Activated T-cell treated with anti-CD3 and anti-CD28 coated beads for 48 hours (primary cell): ENCODE measurements around the gene CCT8L2.
"Not testable (repeated sequence)": the region's sequence is repeated elsewhere in the genome, so short reads cannot be mapped to it uniquely, and the experiment has no call there.

Experiments
- DNase-seq: peaks from one replicate; pipeline ENCODE4 v3.0.0-alpha.2; 2020; ENCODE audit warnings: low read depth

CCT8L2 gene

GRCh38 chr22:16595251-16595650 is 2.6 kb upstream of the CCT8L2 start:
- DNase-seq = not testable (repeated sequence)

DNA sequence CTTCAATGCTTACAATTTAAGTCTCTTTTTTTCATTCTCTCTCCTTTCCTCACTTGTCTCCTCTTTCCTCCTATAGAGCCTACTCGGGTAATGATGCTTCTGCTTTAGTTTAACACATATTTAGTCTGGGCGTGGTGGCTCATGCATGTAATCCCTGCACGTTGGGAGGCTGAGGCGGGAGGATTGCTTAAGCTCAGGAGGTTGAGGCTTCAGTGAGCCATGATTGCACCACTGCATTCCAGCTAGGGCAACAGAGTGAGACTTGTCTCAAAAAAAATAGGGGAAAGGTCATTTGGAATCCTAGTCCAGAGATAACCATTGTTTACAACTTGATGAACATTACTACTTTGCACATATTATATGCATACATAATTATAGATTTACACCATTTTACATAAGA is 1.4 kb upstream of the CCT8L2 start:
- no peak for DNase-seq

DNA sequence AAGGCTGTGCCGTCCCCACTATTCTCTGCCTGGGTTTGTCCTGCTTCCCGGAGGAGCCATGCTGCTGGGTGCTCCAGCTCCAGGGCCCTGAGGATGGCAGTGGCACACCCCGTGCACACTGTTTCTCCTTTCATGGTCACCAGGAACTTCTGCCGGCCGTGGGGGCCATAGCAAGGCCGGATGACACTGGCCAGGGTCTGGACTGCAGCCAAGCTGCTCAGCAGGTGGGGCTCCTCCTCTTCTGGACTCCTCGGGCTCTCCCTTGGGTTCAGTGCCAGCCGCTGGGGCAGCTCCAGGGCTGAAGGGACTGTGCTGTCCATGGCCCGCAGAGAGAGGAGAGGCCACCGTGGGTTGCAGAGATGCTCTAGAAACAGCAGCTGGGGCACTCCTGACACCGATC is 379 bp downstream of the CCT8L2 start:
- DNase-seq = not testable (repeated sequence)

DNA sequence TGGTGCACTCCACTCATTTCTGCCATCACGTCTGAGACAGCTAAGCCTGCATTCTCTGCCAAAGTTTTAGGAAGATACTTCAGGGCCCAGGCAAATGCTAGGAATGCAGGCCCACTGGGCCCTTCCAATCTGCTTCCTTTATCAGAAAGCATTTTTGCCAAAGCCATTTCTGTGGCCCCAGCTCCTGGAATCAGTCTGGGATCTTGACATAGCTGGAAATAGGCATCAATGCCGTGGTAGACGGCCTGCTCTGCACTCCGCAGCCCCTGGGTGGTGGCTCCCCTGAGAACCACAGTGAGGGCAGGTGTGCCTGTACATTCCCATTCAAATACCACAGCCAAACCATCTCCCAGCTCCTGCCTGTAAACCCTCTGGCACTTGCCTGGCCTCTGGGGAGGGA is 1.5 kb downstream of the CCT8L2 start:
- not testable (repeated sequence) for DNase-seq

DNA sequence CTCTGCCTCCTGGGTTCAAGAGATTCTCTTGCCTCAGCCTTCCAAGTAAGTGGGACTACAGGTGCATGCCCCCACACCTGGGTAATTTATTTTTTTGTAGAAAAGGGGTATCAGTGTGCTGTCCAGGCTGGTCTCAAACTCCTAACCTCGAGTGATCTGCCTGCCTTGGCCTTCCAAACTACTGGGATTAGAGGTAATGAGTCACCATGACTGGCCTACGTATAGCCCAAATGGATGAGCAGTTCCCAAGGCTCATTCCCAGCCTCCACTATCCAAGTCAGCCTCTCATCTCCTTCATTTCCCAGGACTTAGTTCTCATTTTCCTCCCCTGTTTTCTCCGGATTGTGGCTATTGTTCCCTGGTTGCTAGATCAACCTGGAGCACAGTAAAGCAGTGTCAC is 5.6 kb downstream of the CCT8L2 start:
- DNase-seq = no peak

- DNase-seq = no peak
These were observed 6.4 kb downstream of the CCT8L2 start for GRCh38 chr22:16586170-16586569.

DNA sequence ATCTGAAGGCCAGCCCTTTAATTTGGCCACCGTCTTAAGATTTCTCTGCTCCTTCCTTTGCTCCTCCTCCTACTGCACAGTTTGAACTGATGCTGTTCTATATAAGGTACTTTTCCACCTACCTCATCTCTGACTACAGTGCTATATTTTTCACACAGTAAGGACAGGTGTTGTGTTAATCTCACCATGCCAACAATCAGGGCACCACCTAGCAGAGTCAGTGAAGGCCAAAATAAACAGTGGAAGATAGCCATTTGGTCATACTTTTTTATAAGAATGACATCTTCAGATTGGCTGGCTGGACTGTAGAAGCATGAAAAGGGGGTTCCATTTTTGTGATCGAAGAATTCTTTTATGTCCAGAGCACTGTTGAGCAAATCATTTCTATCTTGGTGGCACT is 11.7 kb downstream of the CCT8L2 start:
- DNase-seq = not testable (repeated sequence)

DNA sequence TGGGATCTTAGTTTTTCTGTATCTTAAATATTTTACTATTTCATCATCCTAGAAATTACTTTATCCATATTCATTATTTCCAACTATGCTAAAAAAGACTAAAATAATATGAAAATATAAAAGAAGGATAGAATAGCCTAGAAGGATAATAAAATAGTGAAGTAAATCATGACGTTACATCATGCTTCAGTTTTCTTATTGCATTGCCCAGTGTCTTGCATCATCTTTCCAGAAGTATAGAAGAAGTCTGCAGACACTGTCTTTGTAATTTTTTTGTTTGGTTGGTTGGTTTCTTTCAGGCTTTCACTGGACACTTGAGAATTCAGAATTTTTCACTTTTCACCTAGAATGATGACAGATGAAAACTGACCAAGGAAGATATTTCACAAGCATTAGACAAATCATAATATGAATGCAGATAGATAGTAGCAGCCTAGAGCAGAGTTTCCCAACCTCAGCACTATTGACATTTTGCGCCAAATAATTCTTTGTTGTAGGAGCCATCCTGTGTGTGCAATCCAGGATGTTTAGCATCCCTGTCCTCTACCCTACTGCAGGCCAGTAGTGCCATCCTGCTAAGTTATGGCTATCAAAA is 23.3 kb downstream of the CCT8L2 start:
- DNase-seq = not testable (repeated sequence)

DNA sequence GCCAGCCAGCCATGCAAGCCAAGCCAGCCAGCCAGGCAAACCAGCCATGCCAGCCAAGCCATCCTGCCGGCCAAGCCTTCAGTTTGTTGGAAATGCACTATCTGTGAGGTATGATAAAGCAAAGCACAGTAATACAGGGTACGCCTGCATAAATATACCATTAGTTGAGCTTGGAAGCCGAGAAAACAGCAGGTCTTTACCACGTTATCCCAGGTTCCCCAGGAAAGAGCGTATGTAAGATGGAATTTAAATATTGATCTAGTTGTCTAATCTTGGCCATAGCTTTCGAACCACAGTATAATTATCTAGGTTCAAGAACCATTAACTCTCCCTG is 24.2 kb downstream of the CCT8L2 start:
- DNase-seq = no peak

DNA sequence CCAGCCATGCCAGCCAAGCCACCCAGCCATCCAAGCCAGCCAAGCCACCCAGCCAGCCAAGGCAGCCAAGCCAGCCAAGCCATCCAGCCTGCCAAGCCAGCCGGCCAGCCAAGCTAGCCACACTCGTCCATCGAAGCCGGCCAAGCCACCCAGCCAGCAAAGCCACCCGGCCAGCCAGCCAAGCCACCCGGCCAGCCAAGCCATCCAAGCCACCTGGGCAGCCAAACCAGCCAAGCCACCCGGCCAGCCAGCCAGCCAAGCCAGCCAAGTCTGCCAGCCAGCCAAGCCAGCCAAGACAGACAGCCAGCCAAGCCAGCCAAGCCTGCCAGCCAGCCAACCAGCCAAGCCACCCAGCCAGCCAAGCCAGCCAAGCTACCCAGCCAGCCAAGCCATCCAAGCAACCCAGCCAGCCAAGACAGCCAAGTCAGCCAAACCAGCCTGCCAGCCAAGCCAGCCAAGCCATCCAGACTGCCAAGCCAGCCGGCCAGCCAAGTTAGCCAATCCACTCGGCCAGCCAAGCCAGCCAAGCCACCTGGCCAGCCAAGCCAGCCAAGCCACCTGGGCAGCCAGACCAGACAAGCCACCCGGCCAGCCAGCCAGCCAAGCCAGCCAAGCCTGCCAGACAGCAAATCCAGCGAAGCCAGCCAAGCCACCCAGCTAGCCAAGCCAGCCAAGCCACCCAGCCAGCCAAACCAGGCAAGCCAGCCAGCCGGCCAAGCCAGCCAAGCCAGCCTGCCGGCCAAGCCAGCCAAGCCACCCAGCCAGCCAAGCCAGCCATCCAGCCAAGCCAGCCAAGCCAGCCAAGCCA is 24.8 kb downstream of the CCT8L2 start:
- not testable (repeated sequence) for DNase-seq

GRCh38 chr22:16566421-16567151 is 26.0 kb downstream of the CCT8L2 start:
- DNase-seq = not testable (repeated sequence)

DNA sequence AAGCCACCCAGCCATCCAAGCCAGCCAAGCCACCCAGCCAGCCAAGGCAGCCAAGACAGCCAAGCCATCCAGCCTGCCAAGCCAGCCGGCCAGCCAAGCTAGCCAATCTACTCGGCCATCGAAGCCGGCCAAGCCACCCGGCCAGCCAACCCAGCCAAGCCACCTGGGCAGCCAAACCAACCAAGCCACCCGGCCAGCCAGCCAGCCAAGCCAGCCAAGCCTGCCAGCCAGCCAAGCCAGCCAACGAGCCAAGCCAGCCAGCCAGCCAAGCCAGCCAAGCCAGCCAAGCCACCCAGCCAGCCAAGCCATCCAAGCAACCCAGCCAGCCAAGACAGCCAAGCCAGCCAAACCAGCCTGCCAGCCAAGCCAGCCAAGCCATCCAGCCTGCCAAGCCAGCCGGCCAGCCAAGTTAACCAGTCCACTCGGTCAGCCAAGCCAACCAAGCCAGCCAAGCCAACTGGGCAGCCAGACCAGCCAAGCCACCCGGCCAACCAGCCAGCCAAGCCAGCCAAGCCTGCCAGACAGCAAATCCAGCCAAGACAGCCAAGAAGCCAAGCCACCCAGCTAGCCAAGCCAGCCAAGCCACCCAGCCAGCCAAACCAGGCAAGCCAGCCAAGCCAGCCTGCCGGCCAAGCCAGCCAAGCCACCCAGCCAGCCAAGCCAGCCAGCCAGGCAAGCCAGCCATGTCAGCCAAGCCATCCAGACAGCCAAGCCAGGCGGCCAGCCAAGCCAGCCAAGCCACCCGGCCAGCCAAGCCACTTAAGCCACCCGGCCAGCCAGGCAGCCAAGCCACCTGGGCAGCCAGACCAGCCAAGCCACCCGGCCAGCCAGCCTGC is 26.8 kb downstream of the CCT8L2 start:
- DNase-seq = not testable (repeated sequence)

DNA sequence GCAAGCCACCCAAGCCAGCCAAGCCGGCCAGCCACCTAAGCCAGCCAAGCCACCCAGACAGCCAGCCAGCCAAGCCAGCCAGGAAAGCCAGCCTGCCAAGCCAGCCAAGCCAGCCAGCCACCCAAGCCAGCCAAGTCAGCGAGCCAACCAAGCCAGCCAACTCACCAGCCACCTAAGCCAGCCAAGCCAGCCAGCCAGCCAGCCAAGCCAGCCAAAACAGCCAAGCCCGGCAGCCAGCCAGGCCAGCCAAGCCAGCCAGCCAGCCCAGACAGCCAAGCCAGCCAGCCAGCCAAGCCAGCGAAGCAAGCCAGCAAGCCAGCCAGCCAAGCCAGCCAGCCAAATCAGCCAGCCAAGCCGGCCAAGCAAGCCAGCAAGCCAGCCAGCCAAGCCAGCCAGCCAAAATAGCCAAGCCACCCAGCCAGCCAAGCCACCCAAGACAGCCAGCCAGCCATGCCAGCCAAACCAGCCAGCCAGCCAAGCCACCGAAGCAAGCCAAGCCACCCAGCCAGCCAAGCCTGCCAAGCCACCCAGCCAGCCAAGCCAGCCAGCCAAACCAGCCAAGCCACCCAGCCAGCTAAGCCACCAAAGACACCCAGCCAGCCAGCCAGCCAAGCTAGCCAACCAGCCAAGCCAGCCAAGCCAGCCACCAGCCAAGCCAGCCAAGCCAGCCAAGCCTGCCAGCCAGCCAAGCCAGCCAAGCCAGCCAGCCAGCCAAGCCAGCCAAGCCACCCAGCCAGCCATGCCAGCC is 27.6 kb downstream of the CCT8L2 start:
- not testable (repeated sequence) for DNase-seq

- DNase-seq = no peak
These were observed 28.8 kb downstream of the CCT8L2 start for GRCh38 chr22:16563555-16564520.

DNA sequence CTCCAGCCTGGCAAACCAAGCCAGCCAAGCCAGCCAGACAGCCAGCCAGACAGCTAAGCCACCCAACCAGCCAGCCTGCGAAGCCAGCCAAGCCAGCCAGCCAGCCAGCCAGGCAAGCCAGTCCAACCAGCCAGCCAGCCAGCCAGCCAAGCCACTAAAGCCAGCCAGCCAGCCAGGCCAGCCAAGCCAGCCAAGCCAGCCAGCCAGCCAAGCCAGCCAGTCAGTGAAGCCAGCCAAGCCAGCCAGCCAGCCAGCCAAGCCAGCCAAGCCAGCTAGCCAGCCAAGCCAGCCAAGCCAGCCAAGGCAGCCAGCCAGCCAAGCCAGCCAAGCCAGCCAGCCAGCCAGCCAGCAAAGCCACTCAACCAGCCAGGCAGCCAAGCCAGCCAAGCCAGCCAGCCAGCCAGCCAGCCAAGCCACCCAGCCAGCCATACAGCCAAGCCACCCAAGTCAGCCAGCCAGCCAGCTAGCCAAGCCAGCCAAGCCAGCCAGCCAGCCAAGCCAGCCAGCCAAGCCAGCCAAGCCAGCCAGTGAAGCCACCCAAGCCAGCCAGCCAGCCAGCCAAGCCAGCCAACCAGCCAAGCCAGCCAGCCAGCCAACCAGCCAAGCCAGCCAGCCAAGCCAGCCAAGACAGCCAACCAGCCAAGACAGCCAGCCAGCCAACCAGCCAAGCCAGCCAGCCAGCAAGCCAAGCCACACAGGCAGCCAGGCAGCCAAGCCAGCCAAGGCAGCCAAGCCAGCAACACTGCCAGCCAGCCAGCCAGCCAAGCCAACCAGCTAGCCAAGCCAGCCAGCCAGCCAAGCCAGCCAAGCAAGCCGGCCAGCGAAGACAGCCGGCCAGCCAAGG is 29.7 kb downstream of the CCT8L2 start:
- DNase-seq = no peak

GRCh38 chr22:16561093-16561658 is 31.4 kb downstream of the CCT8L2 start:
- DNase-seq = not testable (repeated sequence)

- not testable (repeated sequence) for DNase-seq
These were observed 32.0 kb downstream of the CCT8L2 start for GRCh38 chr22:16560651-16561050.

- DNase-seq = not testable (repeated sequence)
These were observed 32.6 kb downstream of the CCT8L2 start for GRCh38 chr22:16559996-16560395.
